ENCODE data around the gene MRPL54.

- TF ChIP-seq, protein P1, sequence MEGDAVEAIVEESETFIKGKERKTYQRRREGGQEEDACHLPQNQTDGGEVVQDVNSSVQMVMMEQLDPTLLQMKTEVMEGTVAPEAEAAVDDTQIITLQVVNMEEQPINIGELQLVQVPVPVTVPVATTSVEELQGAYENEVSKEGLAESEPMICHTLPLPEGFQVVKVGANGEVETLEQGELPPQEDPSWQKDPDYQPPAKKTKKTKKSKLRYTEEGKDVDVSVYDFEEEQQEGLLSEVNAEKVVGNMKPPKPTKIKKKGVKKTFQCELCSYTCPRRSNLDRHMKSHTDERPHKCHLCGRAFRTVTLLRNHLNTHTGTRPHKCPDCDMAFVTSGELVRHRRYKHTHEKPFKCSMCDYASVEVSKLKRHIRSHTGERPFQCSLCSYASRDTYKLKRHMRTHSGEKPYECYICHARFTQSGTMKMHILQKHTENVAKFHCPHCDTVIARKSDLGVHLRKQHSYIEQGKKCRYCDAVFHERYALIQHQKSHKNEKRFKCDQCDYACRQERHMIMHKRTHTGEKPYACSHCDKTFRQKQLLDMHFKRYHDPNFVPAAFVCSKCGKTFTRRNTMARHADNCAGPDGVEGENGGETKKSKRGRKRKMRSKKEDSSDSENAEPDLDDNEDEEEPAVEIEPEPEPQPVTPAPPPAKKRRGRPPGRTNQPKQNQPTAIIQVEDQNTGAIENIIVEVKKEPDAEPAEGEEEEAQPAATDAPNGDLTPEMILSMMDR (conservative IDR thresholded peaks at IDR 0.05; ENCODE audit: low read length): no peak
- TF ChIP-seq EZH2phosphoT487 (IDR thresholded peaks at IDR 0.05; ENCODE audit: borderline replicate concordance, low read depth, low read length): no peak
Measured at GRCh38 chr19:3719868-3720267, 42.6 kb upstream of the MRPL54 start.
